Stomach (tissue), 9 donors: ENCODE results near the gene SHISAL2A. TPM values are rescaled to one million over a fixed set of nuclear protein-coding genes. Genes with fewer than 3 reads are reported as not detected.

ENCODE experiments used
- DNase-seq, 2 donors: peaks; one replicate each; pipeline versions ENCODE4 v3.0.0 to v3.0.0-alpha.2; 2013 to 2019
- H3K27ac ChIP-seq, 5 donors: fragments of 200-600 bp in 4 of 5; sonication (generic) in 4 of 5; one replicate each; pipeline ENCODE4 v1.5.1; 2013 to 2019; ENCODE audit warnings: mild to moderate bottlenecking in 1 of 5, moderate library complexity in 1 of 5
- H3K27me3 ChIP-seq, 3 donors: fragments of 200-600 bp; sonication (generic); one replicate each; pipeline ENCODE4 v1.5.1; 2017 to 2019; ENCODE audit warnings: mixed run types in 1 of 3
- H3K36me3 ChIP-seq, 4 donors: fragments of 200-600 bp; sonication (generic); 1 replicate in 3 of 4; 2 replicates in 1 of 4; pipeline ENCODE4 v1.5.1; 2016 to 2019
- H3K4me1 ChIP-seq, 4 donors: fragments of 200-600 bp; sonication (generic); one replicate each; pipeline ENCODE4 v1.5.1; 2016 to 2019
- H3K4me3 ChIP-seq, 4 donors: fragments of 200-600 bp; sonication (generic) in 3 of 4; one replicate each; pipeline ENCODE4 v1.5.1; 2016 to 2019; ENCODE audit warnings: mild to moderate bottlenecking in 1 of 4
- H3K9me3 ChIP-seq, 4 donors: fragments of 200-600 bp; sonication (generic); one replicate each; pipeline ENCODE4 v1.5.1; 2016 to 2019
- CTCF ChIP-seq, 7 experiments: fragments of 450-650 bp in 4 of 7; fragments of 200-600 bp in 3 of 7; sonication (generic) in 3 of 7; IDR thresholded peaks; one replicate each; pipeline ENCODE4 v1.5.1; 2016 to 2019; ENCODE audit warnings: antibody characterized with exemption in 7 of 7, control low read depth in 2 of 7, mild to moderate bottlenecking in 1 of 7
- EP300 ChIP-seq: sonication (generic); formaldehyde crosslinking; IDR thresholded peaks from one replicate; pipeline ENCODE4 v1.6.1; 2017; ENCODE audit warnings: antibody characterized with exemption
- POLR2A ChIP-seq, 4 donors: fragments of 450-650 bp; IDR thresholded peaks; one replicate each; pipeline ENCODE4 v1.6.1; 2016; ENCODE audit warnings: antibody characterized with exemption in 4 of 4, control low read depth in 2 of 4, mild to moderate bottlenecking in 1 of 4, moderate library complexity in 1 of 4
- POLR2AphosphoS5 ChIP-seq, 3 donors: sonication (generic); formaldehyde crosslinking; IDR thresholded peaks; one replicate each; pipeline ENCODE4 v1.6.1; 2016; ENCODE audit warnings: antibody characterized with exemption in 3 of 3
- WGBS, 5 donors: extraction: QIAGEN DNeasy Blood & Tissue Kit in 3 of 5; methylation state at CpG; one replicate each; pipeline versions ENCODE4 v1.1.5 to v1.1.7; 2013 to 2018; 5-methylcytosine and 5-hydroxymethylcytosine counted together
- intact Hi-C: fragments of 100-400 bp; cut with DNase I; formaldehyde crosslinking; loops from one replicate; pipeline ENCODE4 v1.15.1; 2023; ENCODE audit warnings: low total_unique reads
- polyA plus RNA-seq, 3 donors: library from polyadenylated mRNA; stranded (reverse); fragments of 200-250 nt; gene quantifications; one replicate each; pipeline ENCODE4 v1.2.3, GENCODE V29; 2013
- total RNA-seq, 5 donors: library from RNA; depleted of rRNA; stranded (reverse); fragments of >200 nt; gene quantifications; one replicate each; pipeline versions ENCODE4 v1.1.0 to v1.2.3, GENCODE V29; 2014 to 2016
- donor health status: healthy with polysubstance abuse.
- donor health status: Bipolar disorder and iron deficiency.
- donor health status: healthy.

The SHISAL2A gene
- total and polyA plus RNA-seq, 8 donors = 0.20 to 2.4 TPM; not detected in 6

DNA sequence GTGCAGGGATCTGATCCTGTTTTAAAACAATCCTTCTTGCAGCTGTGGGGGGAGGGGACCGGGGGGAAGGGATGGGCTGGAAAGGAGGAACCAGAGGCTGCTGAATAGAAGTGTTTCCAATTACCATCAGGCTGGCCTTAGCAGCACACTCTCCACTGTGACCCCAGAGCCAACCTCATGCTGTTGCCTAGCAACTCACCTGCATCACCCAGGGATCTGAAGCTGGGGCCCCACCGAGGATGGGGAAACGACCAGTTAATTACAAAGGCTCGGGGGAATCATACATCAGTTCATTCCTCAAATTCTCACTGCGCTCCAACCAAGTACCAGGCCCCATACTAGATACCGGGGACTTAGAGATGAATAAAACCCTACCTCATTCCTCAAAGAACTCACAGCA, 42.7 kb upstream of the SHISAL2A start:
- Histone ChIP-seq H3K9me3 (no peaks in the 10 kb centered on the region), H3K4me3 (no peak overlapping the region), H3K27me3 (peaks cover 0 to 6% (median 0%) of the 10 kb centered on the region in 3 donors), H3K4me1 (no peaks in the 10 kb centered on the region), H3K36me3 (no peaks in the 10 kb centered on the region), H3K27ac (no peak overlapping the region)
- peak in 1 of 2 donors; percentile 41 for DNase-seq
- TF ChIP-seq CTCF (IDR thresholded peaks at IDR 0.05) (no peak), EP300 (no peak), POLR2AphosphoS5 (IDR thresholded peaks at IDR 0.05) (no peak), POLR2A (IDR thresholded peaks at IDR 0.05) (no peak)
- intact Hi-C loops = no loop called here
- 50 to 62% (median 53%) methylated on average over 6 of the region's 6 CpGs for WGBS, 5 donors

DNA sequence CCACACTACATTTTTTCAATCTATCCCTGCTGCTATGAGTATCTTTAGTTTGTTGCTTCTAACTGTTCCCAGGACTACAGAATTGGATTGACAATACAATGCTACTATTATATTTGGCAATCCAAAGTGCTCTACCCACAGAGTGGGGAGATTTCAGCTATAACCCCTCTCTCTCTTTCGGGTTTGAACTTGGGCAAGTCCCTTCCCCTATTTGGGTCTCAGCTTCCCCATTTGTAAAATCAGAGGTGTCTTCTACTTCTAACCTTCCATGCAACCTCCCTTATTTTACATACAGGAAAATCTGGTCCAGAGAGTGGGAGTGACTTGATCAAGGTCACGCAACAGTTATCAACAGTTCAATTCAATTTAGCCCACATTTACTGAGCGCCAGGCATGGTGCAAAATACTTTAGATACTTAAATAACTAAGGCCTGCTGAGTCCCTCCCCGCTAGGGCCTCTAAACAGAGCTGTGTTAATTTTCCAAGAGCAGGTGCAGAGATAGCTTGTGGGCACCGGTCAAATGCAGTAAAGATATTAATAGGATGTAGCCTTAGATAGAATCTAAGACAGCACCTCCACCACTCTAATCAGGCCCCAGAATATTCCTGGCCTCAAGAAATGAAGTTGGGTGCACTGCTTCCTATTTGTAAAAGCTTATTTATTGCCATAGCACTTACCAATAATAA, 40.2 kb upstream of the SHISAL2A start:
- Histone ChIP-seq H3K4me1 (no peaks in the 10 kb centered on the region), H3K9me3 (no peaks in the 10 kb centered on the region), H3K27ac (no peak overlapping the region), H3K36me3 (no peaks in the 10 kb centered on the region), H3K27me3 (no peaks in the 10 kb centered on the region), H3K4me3 (no peak overlapping the region)
- DNase-seq = no peak
- TF ChIP-seq EP300 (no peak), POLR2AphosphoS5 (IDR thresholded peaks at IDR 0.05) (no peak), POLR2A (IDR thresholded peaks at IDR 0.05) (no peak), CTCF (IDR thresholded peaks at IDR 0.05) (no peak)
- intact Hi-C loops = no loop called here
- WGBS, 5 donors = 80 to 87% (median 83%) methylated on average over 5 of the region's 5 CpGs

DNA sequence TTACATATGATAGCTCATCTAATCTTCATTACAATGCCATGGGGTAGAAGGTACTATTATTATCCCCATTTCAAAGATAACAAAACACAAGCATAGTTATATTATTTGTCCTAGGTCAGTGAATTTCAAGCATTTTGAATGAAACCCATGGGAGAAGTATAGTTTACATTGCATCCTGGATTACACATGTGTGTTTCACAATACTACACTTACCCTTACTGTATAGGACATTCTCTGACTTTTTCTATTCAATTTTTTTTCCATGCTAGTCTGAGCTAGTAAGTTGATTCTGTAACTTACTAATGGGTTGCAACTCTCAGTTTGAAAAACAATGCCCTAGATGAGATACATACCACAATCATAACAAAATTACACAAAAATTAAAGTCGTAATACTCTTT, 39.5 kb upstream of the SHISAL2A start:
- Histone ChIP-seq H3K27ac (no peak overlapping the region), H3K27me3 (no peaks in the 10 kb centered on the region), H3K9me3 (no peaks in the 10 kb centered on the region), H3K36me3 (no peaks in the 10 kb centered on the region), H3K4me1 (no peaks in the 10 kb centered on the region), H3K4me3 (no peak overlapping the region)
- 91 to 96% (median 94%) methylated on average over 1 of the region's 1 CpG for WGBS, 5 donors
- TF ChIP-seq CTCF (IDR thresholded peaks at IDR 0.05) (no peak), EP300 (no peak), POLR2A (IDR thresholded peaks at IDR 0.05) (no peak), POLR2AphosphoS5 (IDR thresholded peaks at IDR 0.05) (no peak)
- intact Hi-C loops = no loop called here
- no peak for DNase-seq

- Histone ChIP-seq H3K36me3 (no peaks in the 10 kb centered on the region), H3K9me3 (no peaks in the 10 kb centered on the region), H3K27me3 (no peaks in the 10 kb centered on the region), H3K4me1 (no peaks in the 10 kb centered on the region), H3K27ac (no peak overlapping the region), H3K4me3 (no peak overlapping the region)
- intact Hi-C loops = no loop called here
- DNase-seq = no peak
- WGBS, 5 donors = 56 to 64% (median 59%) methylated on average over 3 of the region's 3 CpGs
- no peak for TF ChIP-seq POLR2AphosphoS5 (IDR thresholded peaks at IDR 0.05)
- no peak for TF ChIP-seq EP300
- no peak for TF ChIP-seq CTCF (IDR thresholded peaks at IDR 0.05)
- no peak for TF ChIP-seq POLR2A (IDR thresholded peaks at IDR 0.05)
Observed at GRCh38 chr1:52595061-52595460, 37.9 kb upstream of the SHISAL2A start.
